PC-3 (cell line): ENCODE measurements around the gene CFAP65.

ENCODE experiments used
- CTCF ChIP-seq: fragments of 300-600 bp; sonication (generic); conservative IDR thresholded peaks from 2 replicates; pipeline ENCODE4 v1.5.1; 2017; ENCODE audit warnings: antibody characterized with exemption, low read depth, mild to moderate bottlenecking, low read length
- EZH2phosphoT487 ChIP-seq: fragments of 300-600 bp; sonication (generic); IDR thresholded peaks from 2 replicates; pipeline ENCODE4 v1.6.1; 2018; ENCODE audit warnings: mild to moderate bottlenecking, antibody characterized with exemption, low read length, borderline replicate concordance

- TF ChIP-seq CTCF (no peak), EZH2phosphoT487 (no peak)
These were observed 51.3 kb downstream of the CFAP65 start for GRCh38 chr2:218990052-218990451.
